Measurements from ENCODE around the gene RBCK1.
A peak's percentile ranks its signal among the peaks of the same experiment; 100 is the strongest.
"Not testable (repeated sequence)": the region's sequence is repeated elsewhere in the genome, so short reads cannot be mapped to it uniquely, and the experiment has no call there.

The RBCK1 gene

DNA sequence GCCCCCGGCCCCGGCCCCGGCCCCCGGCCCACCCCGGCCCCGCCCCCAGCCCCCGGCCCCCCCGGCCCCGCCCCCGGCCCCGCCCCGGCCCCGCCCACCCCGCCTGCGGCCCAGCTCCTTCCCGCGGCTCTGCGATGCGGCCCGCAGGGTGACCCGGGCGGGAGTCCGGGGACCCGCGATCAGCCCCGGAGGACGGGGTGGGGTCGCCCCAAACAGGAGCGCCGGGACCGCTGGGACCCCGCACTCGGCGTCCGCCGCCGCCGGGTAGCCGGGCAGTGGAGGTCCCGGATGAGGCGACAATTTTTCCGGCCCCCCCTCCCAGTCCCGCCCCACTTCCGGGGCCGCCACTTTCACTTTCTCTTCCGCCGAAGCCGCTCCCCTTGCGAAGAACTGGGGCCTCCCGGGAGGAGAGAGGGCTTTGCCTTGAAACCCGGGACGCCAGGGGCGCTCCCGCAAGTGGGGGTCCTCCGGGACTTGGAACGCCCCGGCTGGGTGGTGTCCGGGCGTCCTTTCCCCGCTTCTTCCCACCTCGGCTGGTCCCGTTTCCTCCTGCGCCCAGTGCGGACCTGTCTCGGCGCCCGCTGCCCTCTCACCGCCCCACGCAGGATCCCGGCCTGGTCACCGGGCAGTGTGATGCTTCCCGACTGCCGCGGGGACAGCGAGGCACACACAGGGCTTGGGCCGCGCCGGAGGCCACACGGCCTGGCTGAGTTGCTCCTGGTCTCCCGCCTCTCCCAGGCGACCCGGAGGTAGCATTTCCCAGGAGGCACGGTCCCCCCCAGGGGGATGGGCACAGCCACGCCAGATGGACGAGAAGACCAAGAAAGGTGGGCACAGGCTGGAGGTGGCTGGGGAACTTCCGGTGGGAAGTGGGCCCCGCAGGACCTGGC lies at the start of gene RBCK1:
RBCK1 (plus strand) TSS at position 347 of the 890 bp plus-strand sequence; CDS start at position 806, 459 bp downstream.
- DNase-seq (ENCODE audit: low read depth), result no peak

DNA sequence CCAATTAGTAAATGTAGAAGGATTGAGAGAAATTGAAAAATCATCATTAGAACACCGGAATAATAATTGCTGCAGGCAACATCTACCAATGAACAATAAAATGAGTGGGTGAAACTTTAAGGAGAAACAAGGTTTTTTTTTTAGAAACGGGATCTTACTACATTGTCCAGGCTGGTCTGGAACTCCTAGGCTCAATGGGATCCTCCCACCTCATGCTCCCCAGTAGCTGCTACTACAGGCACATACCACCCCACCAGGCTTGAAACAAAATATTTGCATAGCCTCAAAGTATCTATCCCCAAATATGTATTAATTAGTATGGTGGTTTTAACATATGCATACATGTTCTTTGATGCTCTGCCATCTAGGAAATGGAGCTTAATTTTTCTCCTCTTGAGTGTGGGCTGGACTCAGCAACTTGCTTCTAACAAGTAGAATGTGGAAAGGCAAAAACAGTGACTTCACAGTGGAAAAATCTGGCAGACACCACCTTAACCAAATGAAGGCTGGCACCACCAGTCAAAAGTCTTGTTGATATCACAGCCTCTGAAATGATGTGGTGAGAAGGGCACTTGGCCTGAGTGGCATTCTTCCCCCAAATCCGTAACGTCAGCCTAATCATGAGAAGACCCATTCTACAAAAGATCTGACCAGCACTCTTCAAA lies 49.1 kb upstream of the RBCK1 start:
- DNase-seq (ENCODE audit: low read depth), result no peak

DNA sequence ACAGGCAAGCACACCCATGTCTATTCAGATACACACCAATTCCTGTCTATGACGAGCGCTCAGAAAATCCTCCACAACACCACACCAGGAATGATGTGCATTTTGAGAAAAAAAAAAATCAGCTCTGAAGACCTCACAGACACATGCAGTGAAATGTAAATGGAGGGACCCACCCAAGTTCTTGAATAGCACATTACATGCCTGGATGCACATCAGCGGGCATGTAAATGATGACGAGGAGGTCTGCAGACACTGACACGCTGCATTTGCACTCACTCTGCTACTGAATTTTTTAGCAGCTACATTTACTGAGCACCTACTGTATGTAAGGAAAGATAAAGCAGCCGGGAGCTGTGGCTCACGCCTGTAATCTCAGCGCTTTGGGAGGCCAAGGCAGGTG lies 46.5 kb upstream of the RBCK1 start:
- no peak for DNase-seq (ENCODE audit: low read depth)

DNA sequence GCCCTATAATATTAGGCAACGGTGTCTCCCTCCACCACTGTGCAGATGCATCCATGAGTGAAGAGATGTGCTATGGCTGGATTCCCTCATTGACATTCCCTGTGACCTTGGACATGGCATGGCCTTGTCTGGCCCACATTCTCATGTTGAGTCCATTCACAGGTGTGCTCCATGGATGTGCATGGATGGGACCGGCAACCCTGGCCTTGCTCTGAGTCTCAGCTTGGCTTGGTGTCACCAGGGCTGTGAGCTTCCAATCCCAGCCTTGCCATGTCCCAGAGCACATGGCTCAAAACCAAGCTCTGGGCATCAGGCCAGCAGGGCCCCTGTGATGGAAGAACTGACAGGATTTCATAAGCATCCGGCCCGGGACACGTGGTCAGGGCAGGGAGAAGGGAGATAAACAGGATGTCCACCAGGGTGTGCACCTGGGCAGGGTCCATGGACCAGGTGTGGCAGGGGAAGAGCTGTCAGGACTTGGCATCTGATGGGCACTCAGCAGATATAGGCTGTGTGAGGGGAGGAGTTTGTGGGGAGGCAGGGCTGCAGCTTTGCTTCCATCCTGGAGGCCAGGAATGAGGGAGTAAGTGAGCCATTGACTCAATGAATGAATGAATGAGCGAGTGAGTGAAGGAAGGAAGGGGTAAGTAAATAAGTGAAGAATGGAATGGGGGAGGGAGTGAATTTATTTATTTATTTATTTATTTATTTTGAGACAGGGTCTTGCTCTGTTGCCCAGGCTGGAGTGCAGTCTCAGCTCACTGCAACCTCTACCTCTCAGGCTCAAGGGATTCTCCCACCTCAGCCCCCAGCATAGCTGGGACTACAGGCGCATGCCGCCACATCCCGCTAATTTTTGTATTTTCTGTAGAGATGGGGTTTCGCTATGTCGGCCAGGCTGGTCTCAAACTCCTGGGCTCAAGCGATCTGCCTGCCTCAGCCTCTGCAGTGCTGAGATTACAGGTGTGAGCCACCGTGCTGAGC lies 45.5 kb upstream of the RBCK1 start:
- peak; percentile 53 for DNase-seq (ENCODE audit: low read depth)

- no peak for DNase-seq (ENCODE audit: low read depth)
Measured at GRCh38 chr20:363319-364078, 44.6 kb upstream of the RBCK1 start.

GRCh38 chr20:364905-365794 lies 42.9 kb upstream of the RBCK1 start:
- no peak for DNase-seq (ENCODE audit: low read depth)

- DNase-seq (ENCODE audit: low read depth), result no peak
Measured at GRCh38 chr20:366041-366718, 41.9 kb upstream of the RBCK1 start.

GRCh38 chr20:366719-367485 lies 41.2 kb upstream of the RBCK1 start:
- DNase-seq (ENCODE audit: low read depth), result no peak

DNA sequence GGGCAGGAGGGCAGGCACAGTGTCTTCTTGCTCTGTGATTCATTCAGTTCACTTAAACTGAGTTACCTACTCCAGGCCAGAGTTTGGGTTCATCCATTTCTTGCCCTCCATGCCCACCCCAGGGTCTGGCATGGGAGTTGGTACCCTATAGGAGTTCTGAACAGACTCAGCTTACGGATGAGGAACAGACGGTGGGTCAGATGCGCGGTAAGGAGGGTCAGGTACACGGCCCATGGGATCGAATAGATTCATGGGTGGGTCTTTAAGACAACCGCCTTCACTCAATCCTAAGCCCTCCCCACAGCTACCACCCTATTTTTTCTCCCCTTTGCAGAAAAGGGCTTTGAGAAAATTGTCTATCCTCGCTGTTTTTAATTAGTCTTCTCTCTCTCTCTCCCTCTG lies 40.6 kb upstream of the RBCK1 start:
- no peak for DNase-seq (ENCODE audit: low read depth)

- DNase-seq (ENCODE audit: low read depth), result no peak
Measured at GRCh38 chr20:368915-369314, 39.2 kb upstream of the RBCK1 start.

- DNase-seq (ENCODE audit: low read depth), result no peak
Measured at GRCh38 chr20:370151-370600, 37.9 kb upstream of the RBCK1 start.

- no peak for DNase-seq (ENCODE audit: low read depth)
Measured at GRCh38 chr20:370977-371754, 36.9 kb upstream of the RBCK1 start.

DNA sequence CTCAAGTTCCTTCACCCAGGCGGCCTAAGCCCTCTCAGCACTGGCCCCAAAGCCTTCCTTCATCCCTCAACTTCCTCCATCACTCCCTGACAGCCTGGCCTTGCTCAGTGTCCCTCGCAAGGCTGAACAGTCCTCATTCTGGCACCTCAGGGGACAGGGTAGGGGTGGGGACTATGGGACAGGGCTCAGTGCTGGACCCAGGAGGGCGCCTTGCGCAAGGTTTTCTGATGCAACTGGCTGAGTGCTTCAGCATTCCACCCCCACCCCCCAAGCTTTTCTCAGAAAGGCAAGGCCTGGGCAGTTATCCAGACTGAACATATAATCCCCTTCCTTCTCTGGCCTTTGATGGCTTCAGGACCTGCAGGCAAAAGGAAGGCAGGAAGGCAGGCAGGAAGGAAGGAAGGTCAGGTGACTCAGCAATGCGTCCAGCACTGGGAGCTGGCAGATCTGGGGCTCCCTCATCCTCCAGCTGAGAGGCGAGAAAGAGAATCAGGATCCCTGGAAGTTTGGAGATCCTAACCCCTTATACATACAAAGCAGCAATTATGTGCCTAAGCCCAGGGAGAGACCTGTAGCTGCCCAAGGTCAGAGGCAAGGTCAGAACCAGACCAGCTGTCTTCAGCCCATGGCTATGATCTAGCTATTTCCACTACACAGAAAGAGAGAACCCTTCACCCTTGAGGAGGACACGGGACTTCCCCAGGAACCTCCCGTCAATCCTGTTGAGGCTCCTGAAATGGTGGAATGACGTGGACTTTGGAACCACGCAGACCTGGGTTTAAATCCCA lies 36.1 kb upstream of the RBCK1 start:
- peak; percentile 68 for DNase-seq (ENCODE audit: low read depth)

GRCh38 chr20:372543-373082 lies 35.5 kb upstream of the RBCK1 start:
- not testable (repeated sequence) for DNase-seq (ENCODE audit: low read depth)

GRCh38 chr20:373171-373890 lies 34.8 kb upstream of the RBCK1 start:
- peak; percentile 29 for DNase-seq (ENCODE audit: low read depth)

GRCh38 chr20:375265-375889 lies 32.7 kb upstream of the RBCK1 start:
- no peak for DNase-seq (ENCODE audit: low read depth)
